H9 (cell line): ENCODE results near the gene RET. TPM values are rescaled to one million over a fixed set of nuclear protein-coding genes. Genes with fewer than 3 reads are reported as not detected.

Experiments
- DNase-seq: peaks from one replicate; pipeline ENCODE4 v3.0.0-alpha.2; 2017
- H2AFZ ChIP-seq: one replicate; pipeline ENCODE4 v1.6.1; 2013; ENCODE audit warnings: mild to moderate bottlenecking, low read length, control low read depth, moderate library complexity
- H2AK5ac ChIP-seq: 2 replicates; pipeline ENCODE4 v1.6.1; 2013; ENCODE audit warnings: low read length, control low read depth, mixed read lengths; ENCODE audit not compliant: insufficient read length
- H2BK120ac ChIP-seq: one replicate; pipeline ENCODE4 v1.6.1; 2013; ENCODE audit warnings: low read depth, mild to moderate bottlenecking, low read length, control low read depth, inconsistent platforms; ENCODE audit not compliant: poor library complexity, severe bottlenecking
- H2BK12ac ChIP-seq: 2 replicates; pipeline ENCODE4 v1.6.1; 2013; ENCODE audit warnings: low read length, control low read depth, mixed read lengths, low read depth; ENCODE audit not compliant: insufficient read length
- H2BK15ac ChIP-seq: 2 replicates; pipeline ENCODE4 v1.6.1; 2013; ENCODE audit warnings: low read depth, low read length, control low read depth
- H2BK20ac ChIP-seq: one replicate; pipeline ENCODE4 v1.6.1; 2013; ENCODE audit warnings: low read depth, mild to moderate bottlenecking, low read length, control low read depth, inconsistent platforms; ENCODE audit not compliant: poor library complexity, severe bottlenecking
- H2BK5ac ChIP-seq: 2 replicates; pipeline ENCODE4 v1.6.1; 2013; ENCODE audit warnings: low read length, control low read depth, mixed read lengths; ENCODE audit not compliant: insufficient read length
- H3K14ac ChIP-seq: 2 replicates; pipeline ENCODE4 v1.6.1; 2013; ENCODE audit warnings: low read length, control low read depth; ENCODE audit not compliant: insufficient read depth
- H3K18ac ChIP-seq: 2 replicates; pipeline ENCODE4 v1.6.1; 2013; ENCODE audit warnings: low read depth, mild to moderate bottlenecking, mixed read lengths, low read length, control low read depth; ENCODE audit not compliant: insufficient read length
- H3K23ac ChIP-seq: 2 replicates; pipeline ENCODE4 v1.6.1; 2013; ENCODE audit warnings: low read length, control low read depth, mixed read lengths, low read depth; ENCODE audit not compliant: insufficient read length
- H3K23me2 ChIP-seq: 2 replicates; pipeline ENCODE4 v1.6.1; 2013; ENCODE audit warnings: low read depth, mild to moderate bottlenecking, mixed read lengths, low read length, control low read depth; ENCODE audit not compliant: insufficient read length, poor library complexity, severe bottlenecking
- H3K27ac ChIP-seq: 2 replicates; pipeline ENCODE4 v1.5.1; 2013; ENCODE audit warnings: low read length, control low read depth, mixed read lengths, low read depth; ENCODE audit not compliant: insufficient read length
- H3K27me3 ChIP-seq: 2 replicates; pipeline ENCODE4 v1.6.1; 2013; ENCODE audit warnings: low read length, control low read depth, inconsistent platforms; ENCODE audit not compliant: insufficient read depth
- H3K4ac ChIP-seq: 2 replicates; pipeline ENCODE4 v1.6.1; 2013; ENCODE audit warnings: low read depth, mild to moderate bottlenecking, control low read depth, inconsistent platforms, low read length, moderate library complexity
- H3K4me1 ChIP-seq: 2 replicates; pipeline ENCODE4 v1.6.1; 2013; ENCODE audit warnings: low read length, control low read depth, inconsistent platforms; ENCODE audit not compliant: insufficient read depth
- H3K4me2 ChIP-seq: 2 replicates; pipeline ENCODE4 v1.6.1; 2013; ENCODE audit warnings: low read length, control low read depth, mixed read lengths; ENCODE audit not compliant: insufficient read length, insufficient read depth
- H3K56ac ChIP-seq: 2 replicates; pipeline ENCODE4 v1.6.1; 2013; ENCODE audit warnings: low read depth, mild to moderate bottlenecking, mixed read lengths, low read length, control low read depth; ENCODE audit not compliant: insufficient read length
- H3K79me1 ChIP-seq: 2 replicates; pipeline ENCODE4 v1.6.1; 2013; ENCODE audit warnings: low read depth, mild to moderate bottlenecking, moderate library complexity, low read length, control low read depth, inconsistent platforms; ENCODE audit not compliant: insufficient read depth, poor library complexity, severe bottlenecking
- H3K79me2 ChIP-seq: 2 replicates; pipeline ENCODE4 v1.6.1; 2013; ENCODE audit warnings: low read length, control low read depth, inconsistent platforms; ENCODE audit not compliant: insufficient read depth
- H3K9ac ChIP-seq: 2 replicates; pipeline ENCODE4 v1.6.1; 2013; ENCODE audit warnings: low read length, control low read depth, mixed read lengths; ENCODE audit not compliant: insufficient read length; ENCODE audit errors: extremely low read depth
- H3K9me3 ChIP-seq: one replicate; pipeline ENCODE4 v1.6.1; 2013; ENCODE audit warnings: low read depth, low read length, inconsistent platforms; ENCODE audit not compliant: control insufficient read depth
- H3T11ph ChIP-seq: one replicate; pipeline ENCODE4 v1.6.1; 2013; ENCODE audit warnings: mild to moderate bottlenecking, low read length, control low read depth, inconsistent platforms
- H4K20me1 ChIP-seq: one replicate; pipeline ENCODE4 v1.6.1; 2013; ENCODE audit not compliant: control insufficient read depth, insufficient read length, insufficient read depth
- H4K5ac ChIP-seq: 2 replicates; pipeline ENCODE4 v1.6.1; 2013; ENCODE audit warnings: low read depth, mild to moderate bottlenecking, mixed read lengths, low read length, control low read depth; ENCODE audit not compliant: insufficient read length
- H4K8ac ChIP-seq: replicated peaks from 2 replicates; pipeline ENCODE4 v1.6.1; 2013; ENCODE audit warnings: low read length, control low read depth, mixed read lengths, low read depth; ENCODE audit not compliant: insufficient read length
- H4K91ac ChIP-seq: 2 replicates; pipeline ENCODE4 v1.6.1; 2013; ENCODE audit warnings: low read depth, mild to moderate bottlenecking, moderate library complexity, mixed read lengths, low read length, control low read depth; ENCODE audit not compliant: insufficient read length
- H3K27ac Mint-ChIP-seq, 3 experiments: 2 replicates in 2 of 3; 3 replicates in 1 of 3; pipeline ENCODE4 v1.8.0; 2020 to 2021; ENCODE audit warnings: mixed read lengths in 3 of 3, mild to moderate bottlenecking in 1 of 3, moderate library complexity in 1 of 3
- H3K27me3 Mint-ChIP-seq: 2 replicates; pipeline ENCODE4 v1.8.0; 2021; ENCODE audit warnings: low read depth, mild to moderate bottlenecking, moderate library complexity, mixed read lengths
- H3K36me3 Mint-ChIP-seq, 3 experiments: 2 replicates in 2 of 3; 3 replicates in 1 of 3; pipeline ENCODE4 v1.8.0; 2020 to 2021; ENCODE audit warnings: low read depth in 3 of 3, mixed read lengths in 3 of 3; ENCODE audit not compliant: insufficient read depth in 1 of 3
- H3K4me1 Mint-ChIP-seq, 2 experiments: 2 replicates each; pipeline ENCODE4 v1.8.0; 2020; ENCODE audit warnings: mixed read lengths in 2 of 2
- H3K4me3 Mint-ChIP-seq, 2 experiments: 2 replicates in 1 of 2; 3 replicates in 1 of 2; pipeline ENCODE4 v1.8.0; 2020 to 2021; ENCODE audit warnings: mild to moderate bottlenecking in 2 of 2, mixed read lengths in 2 of 2, moderate library complexity in 1 of 2
- H3K9me3 Mint-ChIP-seq, 2 experiments: 2 replicates in 1 of 2; 3 replicates in 1 of 2; pipeline ENCODE4 v1.8.0; 2020; ENCODE audit warnings: mild to moderate bottlenecking in 2 of 2, mixed read lengths in 2 of 2, moderate library complexity in 1 of 2
- CTCF ChIP-seq: fragments of 200-600 bp; sonication (generic); conservative IDR thresholded peaks from 3 replicates; pipeline ENCODE4 v1.8.0; 2021; ENCODE audit warnings: antibody characterized with exemption, mild to moderate bottlenecking
- WGBS: extraction: QIAGEN DNeasy Blood & Tissue Kit; methylation state at CpG from one replicate; pipeline ENCODE4 v1.1.7; 2013; ENCODE audit warnings: missing lambda C conversion rate, low lambda C conversion rate, mixed read lengths; ENCODE audit not compliant: insufficient read length; ENCODE audit errors: extremely low coverage; 5-methylcytosine and 5-hydroxymethylcytosine counted together
- total RNA-seq: library from RNA; stranded (reverse); gene quantifications from 2 replicates; pipeline ENCODE4 v1.2.1, GENCODE V29; 2021

RET gene
- total RNA-seq, 1 experiment from 2014 or later, result 12.2 TPM

- Histone ChIP-seq H2BK12ac (no peak overlapping the region), H4K5ac (no peak overlapping the region), H3K9me3 (no peaks in the 10 kb centered on the region), H3K56ac (no peak overlapping the region), H4K91ac (no peak overlapping the region), H4K8ac (no peak overlapping the region), H4K20me1 (no peaks in the 10 kb centered on the region), H3T11ph (no peak overlapping the region), H3K23ac (no peak overlapping the region), H3K23me2 (no peaks in the 10 kb centered on the region), H3K79me2 (no peaks in the 10 kb centered on the region), H3K9ac (no peak overlapping the region), H3K79me1 (no peaks in the 10 kb centered on the region), H3K27me3 (no peaks in the 10 kb centered on the region; the same call in 1 of the 2 replicates), H3K18ac (no peak overlapping the region), H2BK20ac (no peak overlapping the region), H2AFZ (no peak overlapping the region), H3K27ac (no peak overlapping the region), H2BK15ac (no peak overlapping the region), H2BK120ac (no peak overlapping the region), H3K4ac (no peak overlapping the region), H3K4me1 (peaks cover 5% of the 10 kb centered on the region; the same call in 1 of the 2 replicates), H2BK5ac (no peak overlapping the region), H2AK5ac (no peak overlapping the region), H3K4me2 (no peak overlapping the region), H3K14ac (no peak overlapping the region)
- H3K27me3 Mint-ChIP-seq, result peaks cover 54% of the 10 kb centered on the region
- no peak overlapping the region for H3K4me3 Mint-ChIP-seq
- WGBS, result no CpG with 5 or more reads among the region's 6 CpGs
- peaks cover 27 to 29% of the 10 kb centered on the region in 2 experiments for H3K4me1 Mint-ChIP-seq
- H3K9me3 Mint-ChIP-seq, result peaks cover 17 to 27% of the 10 kb centered on the region in 2 experiments
- no peak for TF ChIP-seq CTCF
- H3K36me3 Mint-ChIP-seq, result peaks cover 4 to 14% (median 12%) of the 10 kb centered on the region in 3 experiments
- no peak for DNase-seq
- no peak overlapping the region for H3K27ac Mint-ChIP-seq
Observed at GRCh38 chr10:43028143-43028542, 48.7 kb upstream of the RET start.
